HepG2 (cell line): ENCODE results near the gene CYSRT1. TPM values are rescaled to one million over a fixed set of nuclear protein-coding genes. Genes with fewer than 3 reads are reported as not detected.

ENCODE experiments used
- ERF ChIP-seq: IDR thresholded peaks from 2 replicates; pipeline ENCODE4 v1.6.1; 2018; ENCODE audit warnings: missing biosample characterization, missing genetic modification reagents
- JDP2 ChIP-seq: sonication (generic); formaldehyde crosslinking; IDR thresholded peaks from 2 replicates; pipeline ENCODE4 v1.8.1; 2022; ENCODE audit warnings: missing genetic modification reagents, borderline replicate concordance
- KDM4B ChIP-seq: sonication (generic); formaldehyde crosslinking; IDR thresholded peaks from 2 replicates; pipeline ENCODE4 v1.4.0; 2020; ENCODE audit warnings: missing genetic modification reagents
- MEF2D ChIP-seq: sonication (generic); formaldehyde crosslinking; IDR thresholded peaks from 2 replicates; pipeline ENCODE4 v1.5.1; 2020; ENCODE audit warnings: mild to moderate bottlenecking, missing genetic modification reagents
- SAP130 ChIP-seq: IDR thresholded peaks from 2 replicates; pipeline ENCODE4 v1.6.1; 2016; ENCODE audit warnings: low read depth
- SP140L ChIP-seq: sonication (generic); formaldehyde crosslinking; IDR thresholded peaks from 2 replicates; pipeline ENCODE4 v1.4.0; 2020; ENCODE audit warnings: missing genetic modification reagents, borderline replicate concordance
- TBX3 ChIP-seq: fragments of 450-650 bp; IDR thresholded peaks from 2 replicates; pipeline ENCODE4 v1.6.1; 2017; ENCODE audit warnings: antibody characterized with exemption, mild to moderate bottlenecking, inconsistent platforms, borderline replicate concordance
- ZNF605 ChIP-seq: sonication (generic); formaldehyde crosslinking; IDR thresholded peaks from 2 replicates; pipeline ENCODE4 v1.8.0; 2022; ENCODE audit warnings: mild to moderate bottlenecking, missing genetic modification reagents
- ZNF703 ChIP-seq: sonication (generic); formaldehyde crosslinking; IDR thresholded peaks from 2 replicates; pipeline ENCODE4 v1.5.1; 2020; ENCODE audit warnings: missing genetic modification reagents, mild to moderate bottlenecking, moderate library complexity, borderline replicate concordance
- ZNF776 ChIP-seq: sonication (generic); formaldehyde crosslinking; IDR thresholded peaks from 2 replicates; pipeline ENCODE4 v1.4.0; 2020; ENCODE audit warnings: mild to moderate bottlenecking, missing genetic modification reagents
- ZSCAN20 ChIP-seq: sonication (generic); formaldehyde crosslinking; IDR thresholded peaks from 2 replicates; pipeline ENCODE4 v1.4.0; 2020; ENCODE audit warnings: missing genetic modification reagents, mild to moderate bottlenecking, borderline replicate concordance
- polyA plus RNA-seq, 8 experiments: library from polyadenylated mRNA; depleted of rRNA in 3 of 8; stranded (reverse) in 7 of 8; unstranded in 1 of 8; fragments of >200 nt; fragmentation: Illumina TruSeq in 4 of 8; extraction: Trizol in 4 of 8; gene quantifications; 2 replicates each; pipeline versions ENCODE4 v1.2.1 to v1.2.3, GENCODE V29; 2011 to 2016; ENCODE audit warnings: low read depth in 4 of 8, missing spikeins in 1 of 8, mixed read lengths in 1 of 8; ENCODE audit not compliant: insufficient read depth in 1 of 8
- total RNA-seq, 5 experiments: library from RNA; depleted of rRNA; stranded (reverse); fragments of >200 nt; fragmentation: Illumina TruSeq; extraction: Trizol; gene quantifications; 2 replicates each; pipeline ENCODE4 v1.2.3, GENCODE V29; 2016; ENCODE audit warnings: low read depth in 1 of 5
- TF ChIP-seq, protein P1 (sequence below): IDR thresholded peaks from 2 replicates; pipeline ENCODE4 v1.6.1; 2018; ENCODE audit warnings: missing genetic modification reagents, mild to moderate bottlenecking, missing compliant biosample characterization
- TF ChIP-seq, protein P2 (sequence below): sonication (generic); formaldehyde crosslinking; IDR thresholded peaks from 2 replicates; pipeline ENCODE4 v1.8.0; 2022; ENCODE audit warnings: low read depth, missing genetic modification reagents
- TF ChIP-seq, protein P3 (sequence below): fragments of 450-650 bp; IDR thresholded peaks from 2 replicates; pipeline ENCODE4 v1.6.1; 2016
- TF ChIP-seq, protein P4 (sequence below): sonication (generic); formaldehyde crosslinking; IDR thresholded peaks from 2 replicates; pipeline ENCODE4 v1.8.0; 2022; ENCODE audit warnings: mild to moderate bottlenecking, missing genetic modification reagents, borderline replicate concordance
- TF ChIP-seq, protein P5 (sequence below): sonication (generic); formaldehyde crosslinking; conservative IDR thresholded peaks from 2 replicates; pipeline ENCODE4 v1.4.0; 2020; ENCODE audit warnings: missing genetic modification reagents

CYSRT1 gene
- total and polyA plus RNA-seq, 2 of the 13 experiments (the other 11 are each of a cell fraction or from before 2014, with no cell fraction given), result 1.5 to 2.1 TPM

DNA sequence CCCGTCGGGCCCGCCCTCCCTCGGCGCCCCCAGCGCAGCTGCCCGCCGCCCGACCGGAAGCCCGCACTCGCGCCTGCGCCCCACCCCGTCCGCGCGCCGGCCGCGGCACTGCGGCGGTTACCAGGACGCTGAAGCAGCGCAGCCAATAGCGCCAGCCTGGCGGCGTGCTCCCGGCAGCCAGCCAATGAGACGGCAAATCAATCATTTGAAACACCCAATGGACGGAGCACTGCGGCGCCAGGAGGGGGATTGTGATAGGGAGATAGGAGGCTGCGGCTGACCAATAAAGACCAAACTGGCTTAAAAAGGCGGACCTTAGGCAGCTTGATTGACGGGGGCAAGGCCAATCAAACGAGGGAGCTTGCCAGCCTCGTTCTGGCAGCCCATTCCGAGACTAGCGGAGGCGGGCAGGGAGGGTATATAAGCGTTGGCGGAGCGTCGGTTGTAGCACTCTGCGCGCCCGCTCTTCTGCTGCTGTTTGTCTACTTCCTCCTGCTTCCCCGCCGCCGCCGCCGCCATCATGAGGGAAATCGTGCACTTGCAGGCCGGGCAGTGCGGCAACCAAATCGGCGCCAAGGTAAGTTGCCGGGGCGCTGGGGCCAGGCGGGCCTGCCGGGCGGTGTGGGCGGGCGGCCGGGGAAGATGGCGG, 16.0 kb downstream of the CYSRT1 start, which contains the start of gene TUBB4B (continued):
- TF ChIP-seq ZNF703 (CRISPR knock-in tag) (no peak), ZSCAN20 (CRISPR knock-in tag) (no peak), MEF2D (CRISPR knock-in tag) (no peak), KDM4B (0 out of 2 replicates have a peak, but pooled peaks have one; percentile 39), SAP130 (CRISPR knock-in tag) (peak; percentile 54), TBX3 (no peak; the same call in 1 of the 2 replicates), SP140L (CRISPR knock-in tag) (no peak), ZNF776 (CRISPR knock-in tag) (peak; percentile 58), JDP2 (CRISPR knock-in tag) (peak; percentile 65), ZNF605 (CRISPR knock-in tag) (peak; percentile 69), ERF (CRISPR knock-in tag) (peak; percentile 39; the same call in 1 of the 2 replicates)
- TF ChIP-seq, protein P1, sequence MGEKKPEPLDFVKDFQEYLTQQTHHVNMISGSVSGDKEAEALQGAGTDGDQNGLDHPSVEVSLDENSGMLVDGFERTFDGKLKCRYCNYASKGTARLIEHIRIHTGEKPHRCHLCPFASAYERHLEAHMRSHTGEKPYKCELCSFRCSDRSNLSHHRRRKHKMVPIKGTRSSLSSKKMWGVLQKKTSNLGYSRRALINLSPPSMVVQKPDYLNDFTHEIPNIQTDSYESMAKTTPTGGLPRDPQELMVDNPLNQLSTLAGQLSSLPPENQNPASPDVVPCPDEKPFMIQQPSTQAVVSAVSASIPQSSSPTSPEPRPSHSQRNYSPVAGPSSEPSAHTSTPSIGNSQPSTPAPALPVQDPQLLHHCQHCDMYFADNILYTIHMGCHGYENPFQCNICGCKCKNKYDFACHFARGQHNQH (CRISPR knock-in tag), result peak; percentile 57
- TF ChIP-seq, protein P2, sequence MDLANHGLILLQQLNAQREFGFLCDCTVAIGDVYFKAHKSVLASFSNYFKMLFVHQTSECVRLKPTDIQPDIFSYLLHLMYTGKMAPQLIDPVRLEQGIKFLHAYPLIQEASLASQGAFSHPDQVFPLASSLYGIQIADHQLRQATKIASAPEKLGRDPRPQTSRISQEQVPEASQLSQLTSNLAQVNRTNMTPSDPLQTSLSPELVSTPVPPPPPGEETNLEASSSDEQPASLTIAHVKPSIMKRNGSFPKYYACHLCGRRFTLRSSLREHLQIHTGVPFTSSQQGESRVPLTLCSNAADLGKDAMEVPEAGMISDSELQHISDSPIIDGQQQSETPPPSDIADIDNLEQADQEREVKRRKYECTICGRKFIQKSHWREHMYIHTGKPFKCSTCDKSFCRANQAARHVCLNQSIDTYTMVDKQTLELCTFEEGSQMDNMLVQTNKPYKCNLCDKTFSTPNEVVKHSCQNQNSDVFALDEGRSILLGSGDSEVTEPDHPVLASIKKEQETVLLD (CRISPR knock-in tag), result no peak; the same call in 1 of the 2 replicates
- TF ChIP-seq, protein P3, sequence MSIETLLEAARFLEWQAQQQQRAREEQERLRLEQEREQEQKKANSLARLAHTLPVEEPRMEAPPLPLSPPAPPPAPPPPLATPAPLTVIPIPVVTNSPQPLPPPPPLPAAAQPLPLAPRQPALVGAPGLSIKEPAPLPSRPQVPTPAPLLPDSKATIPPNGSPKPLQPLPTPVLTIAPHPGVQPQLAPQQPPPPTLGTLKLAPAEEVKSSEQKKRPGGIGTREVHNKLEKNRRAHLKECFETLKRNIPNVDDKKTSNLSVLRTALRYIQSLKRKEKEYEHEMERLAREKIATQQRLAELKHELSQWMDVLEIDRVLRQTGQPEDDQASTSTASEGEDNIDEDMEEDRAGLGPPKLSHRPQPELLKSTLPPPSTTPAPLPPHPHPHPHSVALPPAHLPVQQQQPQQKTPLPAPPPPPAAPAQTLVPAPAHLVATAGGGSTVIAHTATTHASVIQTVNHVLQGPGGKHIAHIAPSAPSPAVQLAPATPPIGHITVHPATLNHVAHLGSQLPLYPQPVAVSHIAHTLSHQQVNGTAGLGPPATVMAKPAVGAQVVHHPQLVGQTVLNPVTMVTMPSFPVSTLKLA, result peak; percentile 11; the same call in 1 of the 2 replicates
- TF ChIP-seq, protein P4, sequence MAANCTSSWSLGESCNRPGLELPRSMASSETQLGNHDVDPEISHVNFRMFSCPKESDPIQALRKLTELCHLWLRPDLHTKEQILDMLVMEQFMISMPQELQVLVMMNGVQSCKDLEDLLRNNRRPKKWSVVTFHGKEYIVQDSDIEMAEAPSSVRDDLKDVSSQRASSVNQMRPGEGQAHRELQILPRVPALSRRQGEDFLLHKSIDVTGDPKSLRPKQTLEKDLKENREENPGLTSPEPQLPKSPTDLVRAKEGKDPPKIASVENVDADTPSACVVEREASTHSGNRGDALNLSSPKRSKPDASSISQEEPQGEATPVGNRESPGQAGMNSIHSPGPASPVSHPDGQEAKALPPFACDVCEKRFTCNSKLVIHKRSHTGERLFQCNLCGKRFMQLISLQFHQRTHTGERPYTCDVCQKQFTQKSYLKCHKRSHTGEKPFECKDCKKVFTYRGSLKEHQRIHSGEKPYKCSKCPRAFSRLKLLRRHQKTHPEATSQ (CRISPR knock-in tag), result 0 out of 2 replicates have a peak, but pooled peaks have one; percentile 11
- TF ChIP-seq, protein P5, sequence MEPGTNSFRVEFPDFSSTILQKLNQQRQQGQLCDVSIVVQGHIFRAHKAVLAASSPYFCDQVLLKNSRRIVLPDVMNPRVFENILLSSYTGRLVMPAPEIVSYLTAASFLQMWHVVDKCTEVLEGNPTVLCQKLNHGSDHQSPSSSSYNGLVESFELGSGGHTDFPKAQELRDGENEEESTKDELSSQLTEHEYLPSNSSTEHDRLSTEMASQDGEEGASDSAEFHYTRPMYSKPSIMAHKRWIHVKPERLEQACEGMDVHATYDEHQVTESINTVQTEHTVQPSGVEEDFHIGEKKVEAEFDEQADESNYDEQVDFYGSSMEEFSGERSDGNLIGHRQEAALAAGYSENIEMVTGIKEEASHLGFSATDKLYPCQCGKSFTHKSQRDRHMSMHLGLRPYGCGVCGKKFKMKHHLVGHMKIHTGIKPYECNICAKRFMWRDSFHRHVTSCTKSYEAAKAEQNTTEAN, result peak; percentile 46; the same call in 1 of the 2 replicates
